Measurements from ENCODE around the gene C1QTNF5.

GRCh38 chr11:119380160-119380826, 39.6 kb upstream of the C1QTNF5 start:
- no peak for TF ChIP-seq CTCF (IDR thresholded peaks at IDR 0.05)
- no peak for TF ChIP-seq EP300 (IDR thresholded peaks at IDR 0.05)
- TF ChIP-seq POLR2A (IDR thresholded peaks at IDR 0.05), result no peak
